Loucy (cell line): ENCODE results near the gene SLC6A11.

Experiments used
- CTCF ChIP-seq: fragments of 200-600 bp; sonication (generic); conservative IDR thresholded peaks from 2 replicates; pipeline ENCODE4 v1.5.1; 2014; ENCODE audit warnings: mild to moderate bottlenecking, antibody characterized with exemption, low read length
- EZH2phosphoT487 ChIP-seq: fragments of 200-600 bp; IDR thresholded peaks from 2 replicates; pipeline ENCODE4 v1.6.1; 2018; ENCODE audit warnings: antibody characterized with exemption, mild to moderate bottlenecking, moderate library complexity, borderline replicate concordance

- TF ChIP-seq CTCF (no peak), EZH2phosphoT487 (no peak)
These were observed 146.5 kb downstream of the SLC6A11 start for GRCh38 chr3:10962481-10963036.
